ENCODE measurements around the gene ZKSCAN5. TPM values are rescaled to one million over a fixed set of nuclear protein-coding genes. Genes with fewer than 3 reads are reported as not detected.

ZKSCAN5 gene
- polyA plus RNA-seq, 3 donors, result 1.6 to 2.9 (median 2.2) TPM

GRCh38 chr7:99557940-99558305 is 53.5 kb downstream of the ZKSCAN5 start:
- Histone ChIP-seq H3K27me3 (ENCODE audit: control insufficient read depth in 2 of 2, insufficient read depth in 2 of 2, low read length in 2 of 2) (no peaks in the 10 kb centered on the region), H3K4me1 (ENCODE audit: control insufficient read depth in 1 of 2, insufficient read depth in 2 of 2, low read length in 2 of 2) (peaks cover 23 to 57% of the 10 kb centered on the region in 2 donors), H3K4me2 (replicated peaks; ENCODE audit: extremely low read depth, low read length, poor library complexity, severe bottlenecking) (peak overlapping the region; percentile 92), H3K9me3 (replicated peaks in 1 of 2; ENCODE audit: control insufficient read depth in 1 of 2, insufficient read depth in 1 of 2, low read length in 2 of 2) (no peaks in the 10 kb centered on the region), H3K27ac (ENCODE audit: low read depth in 1 of 2, low read length in 2 of 2) (peak overlapping the region; percentile 94 to 99), H3K4me3 (replicated peaks in 1 of 3; ENCODE audit: low read depth in 2 of 3, low read length in 3 of 3) (peak overlapping the region; percentile 71 to 97 (median 80)), H2AFZ (ENCODE audit: insufficient read depth, low read depth, low read length, poor library complexity, severe bottlenecking) (peak overlapping the region; percentile 94), H3K79me2 (ENCODE audit: insufficient read depth, low read length) (peaks cover 72% of the 10 kb centered on the region), H3K36me3 (replicated peaks in 1 of 2; ENCODE audit: control insufficient read depth in 1 of 2, insufficient read depth in 2 of 2, low read length in 2 of 2) (peaks cover 26 to 42% of the 10 kb centered on the region in 2 donors), H4K20me1 (ENCODE audit: insufficient read depth, low read length) (peaks cover 13% of the 10 kb centered on the region), H3K9ac (ENCODE audit: insufficient read depth, low read length, poor library complexity, severe bottlenecking) (peak overlapping the region; percentile 96)
- Mint-ChIP-seq H3K36me3 (peaks cover 45 to 52% of the 10 kb centered on the region in 2 donors), H3K4me1 (peaks cover 53% of the 10 kb centered on the region), H3K9me3 (no peaks in the 10 kb centered on the region), H3K27ac (peak overlapping the region; percentile 97 to 100 (median 99)), H3K27me3 (ENCODE audit: low read depth in 3 of 3) (peaks cover 0 to 2% (median 0%) of the 10 kb centered on the region in 3 donors), H3K4me3 (peak overlapping the region; percentile 94 to 99)
- intact Hi-C loops (cut with micrococcal nuclease), result loop anchor here (2.0 to 5.0 kb wide), 2 partner anchors 53 to 59 kb away; partner anchors contain the start of genes ZKSCAN5 (in 2 of the 2) and ZSCAN25 (in 1 of the 2)
- peak in 1 of 3 donors; percentile 13 for DNase-seq
- WGBS (ENCODE audit: insufficient coverage), result 2% methylated on average over 14 of the region's 17 CpGs
- TF ChIP-seq, protein P1, sequence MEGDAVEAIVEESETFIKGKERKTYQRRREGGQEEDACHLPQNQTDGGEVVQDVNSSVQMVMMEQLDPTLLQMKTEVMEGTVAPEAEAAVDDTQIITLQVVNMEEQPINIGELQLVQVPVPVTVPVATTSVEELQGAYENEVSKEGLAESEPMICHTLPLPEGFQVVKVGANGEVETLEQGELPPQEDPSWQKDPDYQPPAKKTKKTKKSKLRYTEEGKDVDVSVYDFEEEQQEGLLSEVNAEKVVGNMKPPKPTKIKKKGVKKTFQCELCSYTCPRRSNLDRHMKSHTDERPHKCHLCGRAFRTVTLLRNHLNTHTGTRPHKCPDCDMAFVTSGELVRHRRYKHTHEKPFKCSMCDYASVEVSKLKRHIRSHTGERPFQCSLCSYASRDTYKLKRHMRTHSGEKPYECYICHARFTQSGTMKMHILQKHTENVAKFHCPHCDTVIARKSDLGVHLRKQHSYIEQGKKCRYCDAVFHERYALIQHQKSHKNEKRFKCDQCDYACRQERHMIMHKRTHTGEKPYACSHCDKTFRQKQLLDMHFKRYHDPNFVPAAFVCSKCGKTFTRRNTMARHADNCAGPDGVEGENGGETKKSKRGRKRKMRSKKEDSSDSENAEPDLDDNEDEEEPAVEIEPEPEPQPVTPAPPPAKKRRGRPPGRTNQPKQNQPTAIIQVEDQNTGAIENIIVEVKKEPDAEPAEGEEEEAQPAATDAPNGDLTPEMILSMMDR (IDR thresholded peaks at IDR 0.05), result no peak

DNA sequence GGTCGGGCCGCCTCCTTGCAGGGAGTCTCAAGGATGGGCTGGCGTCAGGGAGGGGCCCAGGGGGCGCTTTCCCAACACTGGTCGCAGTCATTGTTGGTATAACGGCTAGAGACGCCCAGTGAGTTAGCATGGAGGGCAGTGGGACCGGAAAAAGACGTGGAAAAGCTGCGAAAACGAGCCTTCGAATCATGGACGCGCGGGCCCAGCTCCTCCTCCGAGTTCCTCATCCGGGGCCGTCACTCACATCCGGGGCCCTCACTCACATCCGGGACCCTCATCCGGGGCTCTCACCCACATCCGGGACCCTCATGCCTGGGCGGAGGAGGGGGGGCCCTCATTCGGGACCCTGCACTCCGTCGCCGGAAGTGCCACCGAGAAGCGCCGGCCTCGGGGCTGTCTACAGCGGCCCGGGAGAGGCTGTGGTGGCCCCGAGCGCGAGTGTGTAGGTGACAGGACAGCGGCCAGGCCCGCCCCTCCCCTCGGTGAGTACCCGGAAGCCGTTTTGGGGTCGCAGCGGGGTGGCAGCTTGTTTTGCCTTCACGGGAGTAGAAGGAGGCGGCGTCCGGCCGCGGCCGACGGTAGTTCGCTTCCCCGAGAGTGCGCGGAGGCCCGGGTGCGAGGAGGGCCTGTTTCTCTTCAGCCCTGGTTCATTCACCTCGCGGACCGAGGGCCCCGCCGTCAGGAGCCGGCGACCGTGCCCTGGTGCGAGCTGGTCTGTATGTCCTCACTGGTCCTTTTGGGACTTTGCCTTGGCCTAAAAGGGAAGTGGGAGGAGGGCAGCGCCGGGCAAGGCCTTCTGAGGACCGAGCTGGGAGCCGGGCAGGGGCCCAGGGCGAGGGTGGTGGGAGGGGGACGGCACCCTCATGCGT is 54.1 kb downstream of the ZKSCAN5 start, which contains the start of gene ZNF655:
Gene ZNF655 (plus strand): TSS at position 337 of the 869 bp plus-strand sequence. CDS start 1,918 bp downstream, outside the sequence.
- Histone ChIP-seq H3K4me1 (ENCODE audit: control insufficient read depth in 1 of 2, insufficient read depth in 2 of 2, low read length in 2 of 2) (peaks cover 23 to 57% of the 10 kb centered on the region in 2 donors), H3K27ac (ENCODE audit: low read depth in 1 of 2, low read length in 2 of 2) (peak within 1 kb of the TSS; percentile 94 to 99), H3K79me2 (ENCODE audit: insufficient read depth, low read length) (peaks cover 73% of the 10 kb centered on the region), H3K27me3 (ENCODE audit: control insufficient read depth in 2 of 2, insufficient read depth in 2 of 2, low read length in 2 of 2) (no peaks in the 10 kb centered on the region), H3K4me3 (replicated peaks in 1 of 3; ENCODE audit: low read depth in 2 of 3, low read length in 3 of 3) (peak within 1 kb of the TSS; percentile 71 to 97 (median 80)), H4K20me1 (ENCODE audit: insufficient read depth, low read length) (peaks cover 17% of the 10 kb centered on the region), H3K9ac (ENCODE audit: insufficient read depth, low read length, poor library complexity, severe bottlenecking) (peak within 1 kb of the TSS; percentile 96), H3K36me3 (replicated peaks in 1 of 2; ENCODE audit: control insufficient read depth in 1 of 2, insufficient read depth in 2 of 2, low read length in 2 of 2) (peaks cover 31 to 45% of the 10 kb centered on the region in 2 donors), H3K4me2 (replicated peaks; ENCODE audit: extremely low read depth, low read length, poor library complexity, severe bottlenecking) (peak within 1 kb of the TSS; percentile 92), H2AFZ (ENCODE audit: insufficient read depth, low read depth, low read length, poor library complexity, severe bottlenecking) (peak within 1 kb of the TSS; percentile 94), H3K9me3 (replicated peaks in 1 of 2; ENCODE audit: control insufficient read depth in 1 of 2, insufficient read depth in 1 of 2, low read length in 2 of 2) (no peaks in the 10 kb centered on the region)
- H3K27me3 Mint-ChIP-seq (ENCODE audit: low read depth in 3 of 3), result peaks cover 0 to 2% (median 0%) of the 10 kb centered on the region in 3 donors
- no peaks in the 10 kb centered on the region for H3K9me3 Mint-ChIP-seq
- peaks cover 47 to 51% of the 10 kb centered on the region in 2 donors for H3K36me3 Mint-ChIP-seq
- peaks cover 51% of the 10 kb centered on the region for H3K4me1 Mint-ChIP-seq
- H3K4me3 Mint-ChIP-seq, result peak within 1 kb of the TSS; percentile 94 to 99
- peak; percentile 74 to 88 (median 84) for DNase-seq
- under 1% methylated on average over 61 of the region's 73 CpGs for WGBS (ENCODE audit: insufficient coverage)
- TF ChIP-seq, protein P1 (IDR thresholded peaks at IDR 0.05), result no peak
- peak within 1 kb of the TSS; percentile 97 to 100 (median 99) for H3K27ac Mint-ChIP-seq
- intact Hi-C loops (cut with micrococcal nuclease), result loop anchor here (2.0 to 5.0 kb wide), 2 partner anchors 54 to 59 kb away; partner anchors contain the start of genes ZKSCAN5 (in 2 of the 2) and ZSCAN25 (in 1 of the 2)

Data from CD14-positive monocyte (primary cell).